Measurements from ENCODE around the gene CRYBG1. TPM values are rescaled to one million over a fixed set of nuclear protein-coding genes. Genes with fewer than 3 reads are reported as not detected.

The CRYBG1 gene
- total RNA-seq, 1 donor = 11.9 TPM

DNA sequence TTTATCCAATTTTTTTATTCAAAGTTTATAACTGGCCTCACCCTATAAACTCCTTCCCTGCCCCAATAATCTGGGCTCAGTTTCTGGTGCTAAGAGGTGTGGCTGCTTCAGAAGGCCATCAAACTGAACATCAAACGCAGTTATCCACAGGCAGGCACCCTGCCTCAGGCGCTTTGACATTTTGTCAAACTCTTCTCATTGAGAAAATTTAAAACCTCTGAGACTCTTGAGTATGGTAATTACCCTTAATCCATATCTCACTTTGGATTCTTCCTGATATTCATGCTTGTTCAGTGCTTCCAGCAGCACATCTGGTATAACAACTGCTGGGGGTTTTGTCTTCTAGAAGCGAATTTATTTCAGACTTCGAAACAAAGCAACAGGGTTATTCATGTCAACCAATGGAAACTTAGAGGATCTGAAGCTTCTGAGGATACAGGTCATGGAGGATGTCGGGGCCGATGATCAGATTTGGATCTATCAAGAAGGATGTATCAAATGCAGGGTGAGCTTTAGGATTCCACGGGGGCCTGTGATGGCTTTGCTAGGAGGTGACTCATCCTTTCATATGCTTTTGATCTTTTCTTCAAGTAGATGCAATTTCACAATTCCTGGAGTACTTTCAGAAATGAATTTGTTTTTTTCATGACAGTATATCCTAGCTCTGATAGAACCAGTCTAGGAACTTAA lies 200.6 kb downstream of the CRYBG1 start:
- H4K20me1 ChIP-seq (ENCODE audit: insufficient read depth, low read length) = no peaks in the 10 kb centered on the region
- H2AFZ ChIP-seq (ENCODE audit: low read length) = no peak overlapping the region
- no peaks in the 10 kb centered on the region for H3K79me2 ChIP-seq (ENCODE audit: insufficient read depth, low read length)
- peaks cover 16% of the 10 kb centered on the region for H3K4me1 ChIP-seq (ENCODE audit: insufficient read depth, low read length)
- no peak for DNase-seq (ENCODE audit: insufficient read length, low spot score, missing footprints)
- H3K27me3 ChIP-seq (ENCODE audit: insufficient read depth, low read length) = no peaks in the 10 kb centered on the region
- H3K36me3 ChIP-seq (ENCODE audit: insufficient read depth, low read length) = no peaks in the 10 kb centered on the region
- H3K4me2 ChIP-seq (ENCODE audit: insufficient read depth, low read length) = no peak overlapping the region
- H3K9me3 ChIP-seq (ENCODE audit: low read depth, low read length) = no peaks in the 10 kb centered on the region
- TF ChIP-seq, protein P1, sequence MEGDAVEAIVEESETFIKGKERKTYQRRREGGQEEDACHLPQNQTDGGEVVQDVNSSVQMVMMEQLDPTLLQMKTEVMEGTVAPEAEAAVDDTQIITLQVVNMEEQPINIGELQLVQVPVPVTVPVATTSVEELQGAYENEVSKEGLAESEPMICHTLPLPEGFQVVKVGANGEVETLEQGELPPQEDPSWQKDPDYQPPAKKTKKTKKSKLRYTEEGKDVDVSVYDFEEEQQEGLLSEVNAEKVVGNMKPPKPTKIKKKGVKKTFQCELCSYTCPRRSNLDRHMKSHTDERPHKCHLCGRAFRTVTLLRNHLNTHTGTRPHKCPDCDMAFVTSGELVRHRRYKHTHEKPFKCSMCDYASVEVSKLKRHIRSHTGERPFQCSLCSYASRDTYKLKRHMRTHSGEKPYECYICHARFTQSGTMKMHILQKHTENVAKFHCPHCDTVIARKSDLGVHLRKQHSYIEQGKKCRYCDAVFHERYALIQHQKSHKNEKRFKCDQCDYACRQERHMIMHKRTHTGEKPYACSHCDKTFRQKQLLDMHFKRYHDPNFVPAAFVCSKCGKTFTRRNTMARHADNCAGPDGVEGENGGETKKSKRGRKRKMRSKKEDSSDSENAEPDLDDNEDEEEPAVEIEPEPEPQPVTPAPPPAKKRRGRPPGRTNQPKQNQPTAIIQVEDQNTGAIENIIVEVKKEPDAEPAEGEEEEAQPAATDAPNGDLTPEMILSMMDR (IDR thresholded peaks at IDR 0.05; ENCODE audit: extremely low read depth, low read depth, low read length) = no peak
- no peak overlapping the region for H3K4me3 ChIP-seq (ENCODE audit: insufficient read depth, low read length)
- H3K27ac ChIP-seq (ENCODE audit: low read depth, low read length) = no peak overlapping the region

DNA sequence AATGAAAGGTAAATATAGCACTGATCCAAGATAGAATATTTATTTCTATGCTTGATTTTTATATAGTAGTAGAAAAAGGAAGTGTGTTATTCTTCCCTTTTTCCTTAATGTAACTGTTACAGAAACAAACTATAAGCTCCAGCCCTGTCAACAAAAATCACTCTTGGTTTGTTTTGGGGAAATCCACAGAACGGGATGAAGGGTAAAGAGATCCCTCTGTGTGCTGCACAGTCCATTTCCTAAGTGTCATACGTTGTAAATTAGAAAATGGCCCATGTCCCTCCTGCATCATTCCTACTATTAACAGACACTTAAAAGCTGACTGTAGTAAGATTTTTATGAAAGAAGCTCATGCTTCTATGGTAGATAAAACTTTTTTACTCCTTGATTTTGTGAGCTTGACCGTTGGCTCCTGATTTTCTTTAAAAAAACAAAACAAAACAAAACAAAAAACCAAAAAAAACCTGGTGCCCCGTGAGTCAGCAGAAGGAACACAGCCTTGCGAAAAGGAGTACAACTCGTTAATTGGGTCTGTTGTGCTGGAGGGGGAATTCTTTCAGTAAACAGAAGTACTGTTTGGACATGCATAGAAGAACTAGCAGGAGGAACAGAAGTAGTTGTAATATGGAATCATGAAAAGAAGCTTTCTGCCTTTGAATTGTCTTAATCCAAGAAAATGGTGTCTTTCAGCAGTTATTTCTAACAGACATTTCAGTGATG lies 201.3 kb downstream of the CRYBG1 start:
- H3K4me3 ChIP-seq (ENCODE audit: insufficient read depth, low read length) = no peak overlapping the region
- no peak overlapping the region for H2AFZ ChIP-seq (ENCODE audit: low read length)
- H3K27ac ChIP-seq (ENCODE audit: low read depth, low read length) = no peak overlapping the region
- no peak overlapping the region for H3K4me2 ChIP-seq (ENCODE audit: insufficient read depth, low read length)
- no peaks in the 10 kb centered on the region for H3K27me3 ChIP-seq (ENCODE audit: insufficient read depth, low read length)
- TF ChIP-seq, protein P1 (IDR thresholded peaks at IDR 0.05; ENCODE audit: extremely low read depth, low read depth, low read length) = no peak
- DNase-seq (ENCODE audit: insufficient read length, low spot score, missing footprints) = no peak
- H3K9me3 ChIP-seq (ENCODE audit: low read depth, low read length) = no peaks in the 10 kb centered on the region
- H3K79me2 ChIP-seq (ENCODE audit: insufficient read depth, low read length) = no peaks in the 10 kb centered on the region
- peaks cover 16% of the 10 kb centered on the region for H3K4me1 ChIP-seq (ENCODE audit: insufficient read depth, low read length)
- no peaks in the 10 kb centered on the region for H4K20me1 ChIP-seq (ENCODE audit: insufficient read depth, low read length)
- H3K36me3 ChIP-seq (ENCODE audit: insufficient read depth, low read length) = no peaks in the 10 kb centered on the region

GRCh38 chr6:106563614-106564013 lies 203.1 kb downstream of the CRYBG1 start:
- Histone ChIP-seq H3K27ac (ENCODE audit: low read depth, low read length) (no peak overlapping the region), H3K4me3 (ENCODE audit: insufficient read depth, low read length) (no peak overlapping the region), H3K4me1 (ENCODE audit: insufficient read depth, low read length) (peaks cover 17% of the 10 kb centered on the region), H2AFZ (ENCODE audit: low read length) (no peak overlapping the region), H3K36me3 (ENCODE audit: insufficient read depth, low read length) (no peaks in the 10 kb centered on the region), H3K9me3 (ENCODE audit: low read depth, low read length) (no peaks in the 10 kb centered on the region), H4K20me1 (ENCODE audit: insufficient read depth, low read length) (no peaks in the 10 kb centered on the region), H3K79me2 (ENCODE audit: insufficient read depth, low read length) (no peaks in the 10 kb centered on the region), H3K27me3 (ENCODE audit: insufficient read depth, low read length) (no peaks in the 10 kb centered on the region), H3K4me2 (ENCODE audit: insufficient read depth, low read length) (no peak overlapping the region)
- DNase-seq (ENCODE audit: insufficient read length, low spot score, missing footprints) = no peak
- TF ChIP-seq, protein P1 (IDR thresholded peaks at IDR 0.05; ENCODE audit: extremely low read depth, low read depth, low read length) = no peak

GRCh38 chr6:106564476-106564875 lies 204.0 kb downstream of the CRYBG1 start:
- TF ChIP-seq, protein P1 (IDR thresholded peaks at IDR 0.05; ENCODE audit: extremely low read depth, low read depth, low read length) = no peak
- H2AFZ ChIP-seq (ENCODE audit: low read length) = no peak overlapping the region
- no peak for DNase-seq (ENCODE audit: insufficient read length, low spot score, missing footprints)
- H3K4me2 ChIP-seq (ENCODE audit: insufficient read depth, low read length) = no peak overlapping the region
- no peak overlapping the region for H3K27ac ChIP-seq (ENCODE audit: low read depth, low read length)
- no peaks in the 10 kb centered on the region for H3K36me3 ChIP-seq (ENCODE audit: insufficient read depth, low read length)
- no peak overlapping the region for H3K4me3 ChIP-seq (ENCODE audit: insufficient read depth, low read length)
- H3K9me3 ChIP-seq (ENCODE audit: low read depth, low read length) = no peaks in the 10 kb centered on the region
- peaks cover 25% of the 10 kb centered on the region for H3K4me1 ChIP-seq (ENCODE audit: insufficient read depth, low read length)
- H4K20me1 ChIP-seq (ENCODE audit: insufficient read depth, low read length) = no peaks in the 10 kb centered on the region
- H3K27me3 ChIP-seq (ENCODE audit: insufficient read depth, low read length) = no peaks in the 10 kb centered on the region
- H3K79me2 ChIP-seq (ENCODE audit: insufficient read depth, low read length) = no peaks in the 10 kb centered on the region
